Measurements from ENCODE around the gene C6orf89. TPM values are rescaled to one million over a fixed set of nuclear protein-coding genes. Genes with fewer than 3 reads are reported as not detected.
A peak's percentile ranks its signal among the peaks of the same experiment; 100 is the strongest.

The C6orf89 gene
- total and polyA plus RNA-seq, 2 of the 13 experiments (the other 11 are each of a cell fraction or from before 2014, with no cell fraction given) = 22.1 to 32.2 TPM

GRCh38 chr6:36874443-36875249 lies 11.1 kb upstream of the C6orf89 start, which contains the start of gene PPIL1 (continued):
- TF ChIP-seq, protein P1, sequence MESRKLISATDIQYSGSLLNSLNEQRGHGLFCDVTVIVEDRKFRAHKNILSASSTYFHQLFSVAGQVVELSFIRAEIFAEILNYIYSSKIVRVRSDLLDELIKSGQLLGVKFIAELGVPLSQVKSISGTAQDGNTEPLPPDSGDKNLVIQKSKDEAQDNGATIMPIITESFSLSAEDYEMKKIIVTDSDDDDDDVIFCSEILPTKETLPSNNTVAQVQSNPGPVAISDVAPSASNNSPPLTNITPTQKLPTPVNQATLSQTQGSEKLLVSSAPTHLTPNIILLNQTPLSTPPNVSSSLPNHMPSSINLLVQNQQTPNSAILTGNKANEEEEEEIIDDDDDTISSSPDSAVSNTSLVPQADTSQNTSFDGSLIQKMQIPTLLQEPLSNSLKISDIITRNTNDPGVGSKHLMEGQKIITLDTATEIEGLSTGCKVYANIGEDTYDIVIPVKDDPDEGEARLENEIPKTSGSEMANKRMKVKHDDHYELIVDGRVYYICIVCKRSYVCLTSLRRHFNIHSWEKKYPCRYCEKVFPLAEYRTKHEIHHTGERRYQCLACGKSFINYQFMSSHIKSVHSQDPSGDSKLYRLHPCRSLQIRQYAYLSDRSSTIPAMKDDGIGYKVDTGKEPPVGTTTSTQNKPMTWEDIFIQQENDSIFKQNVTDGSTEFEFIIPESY (CRISPR knock-in tag; IDR thresholded peaks at IDR 0.05) = no peak; the same call in none of the 2 replicates
- peak; percentile 29; the same call in 1 of the 2 replicates for TF ChIP-seq ZBTB25 (CRISPR knock-in tag; IDR thresholded peaks at IDR 0.05)
- TF ChIP-seq ZSCAN12 (CRISPR knock-in tag; IDR thresholded peaks at IDR 0.05) = no peak
- TF ChIP-seq THAP11 (CRISPR knock-in tag; IDR thresholded peaks at IDR 0.05) = peak; percentile 95
- TF ChIP-seq KIAA2018 (CRISPR knock-in tag; IDR thresholded peaks at IDR 0.05; ENCODE audit: borderline replicate concordance) = no peak
- no peak for TF ChIP-seq SOX6 (IDR thresholded peaks at IDR 0.05)
- TF ChIP-seq SOX6 (CRISPR knock-in tag; IDR thresholded peaks at IDR 0.05) = peak; percentile 77
- no peak; the same call in 1 of the 2 replicates for TF ChIP-seq ZNF615 (CRISPR knock-in tag; IDR thresholded peaks at IDR 0.05; ENCODE audit: borderline replicate concordance)
- TF ChIP-seq SSRP1 (CRISPR knock-in tag; IDR thresholded peaks at IDR 0.05) = peak; percentile 71; the same call in 1 of the 2 replicates
- TF ChIP-seq MIER2 (CRISPR knock-in tag; IDR thresholded peaks at IDR 0.05) = 0 out of 2 replicates have a peak, but pooled peaks have one; percentile 14
- TF ChIP-seq, protein P2, sequence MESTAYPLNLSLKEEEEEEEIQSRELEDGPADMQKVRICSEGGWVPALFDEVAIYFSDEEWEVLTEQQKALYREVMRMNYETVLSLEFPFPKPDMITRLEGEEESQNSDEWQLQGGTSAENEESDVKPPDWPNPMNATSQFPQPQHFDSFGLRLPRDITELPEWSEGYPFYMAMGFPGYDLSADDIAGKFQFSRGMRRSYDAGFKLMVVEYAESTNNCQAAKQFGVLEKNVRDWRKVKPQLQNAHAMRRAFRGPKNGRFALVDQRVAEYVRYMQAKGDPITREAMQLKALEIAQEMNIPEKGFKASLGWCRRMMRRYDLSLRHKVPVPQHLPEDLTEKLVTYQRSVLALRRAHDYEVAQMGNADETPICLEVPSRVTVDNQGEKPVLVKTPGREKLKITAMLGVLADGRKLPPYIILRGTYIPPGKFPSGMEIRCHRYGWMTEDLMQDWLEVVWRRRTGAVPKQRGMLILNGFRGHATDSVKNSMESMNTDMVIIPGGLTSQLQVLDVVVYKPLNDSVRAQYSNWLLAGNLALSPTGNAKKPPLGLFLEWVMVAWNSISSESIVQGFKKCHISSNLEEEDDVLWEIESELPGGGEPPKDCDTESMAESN (CRISPR knock-in tag; conservative IDR thresholded peaks at IDR 0.05) = peak; percentile 95
- peak; percentile 88 for TF ChIP-seq ZNF24 (IDR thresholded peaks at IDR 0.05)
- peak; percentile 68 for TF ChIP-seq ZSCAN25 (CRISPR knock-in tag; IDR thresholded peaks at IDR 0.05)
- TF ChIP-seq SP4 (CRISPR knock-in tag; IDR thresholded peaks at IDR 0.05) = peak; percentile 84; the same call in 1 of the 2 replicates
- TF ChIP-seq SNAPC2 (CRISPR knock-in tag; IDR thresholded peaks at IDR 0.05) = peak; percentile 82; the same call in 1 of the 2 replicates

All from HepG2 (cell line).